ENCODE data around the gene TUBGCP6. TPM values are rescaled to one million over a fixed set of nuclear protein-coding genes. Genes with fewer than 3 reads are reported as not detected.

The TUBGCP6 gene
- total RNA-seq, 1 donor from 2014 or later, result 65.9 TPM

GRCh38 chr22:50202130-50202666 lies 42.6 kb downstream of the TUBGCP6 start:
- Mint-ChIP-seq H3K4me3 (peak overlapping the region; percentile 80), H3K36me3 (peaks cover 12% of the 10 kb centered on the region), H3K27ac (peak overlapping the region; percentile 35), H3K27me3 (ENCODE audit: low read depth) (no peaks in the 10 kb centered on the region), H3K4me1 (peaks cover 16% of the 10 kb centered on the region), H3K9me3 (peaks cover 6% of the 10 kb centered on the region)
- DNase-seq (ENCODE audit: low spot score in 2 of 2, unreplicated experiment in 2 of 2), result no peak
- TF ChIP-seq CTCF (IDR thresholded peaks at IDR 0.05; ENCODE audit: unreplicated experiment), result no peak

GRCh38 chr22:50201191-50202129 lies 43.4 kb downstream of the TUBGCP6 start:
- Mint-ChIP-seq H3K4me3 (peak overlapping the region; percentile 80), H3K27me3 (ENCODE audit: low read depth) (no peaks in the 10 kb centered on the region), H3K4me1 (peaks cover 16% of the 10 kb centered on the region), H3K36me3 (peaks cover 12% of the 10 kb centered on the region), H3K9me3 (peaks cover 6% of the 10 kb centered on the region), H3K27ac (peak overlapping the region; percentile 35)
- no peak for DNase-seq (ENCODE audit: low spot score in 2 of 2, unreplicated experiment in 2 of 2)
- no peak for TF ChIP-seq CTCF (IDR thresholded peaks at IDR 0.05; ENCODE audit: unreplicated experiment)

- Mint-ChIP-seq H3K36me3 (peaks cover 12% of the 10 kb centered on the region), H3K27ac (no peak within 1 kb of the TSS)
Measured at GRCh38 chr22:50200461-50201190, 44.2 kb downstream of the TUBGCP6 start, which contains the start of gene SELENOO. SELENOO (plus strand) TSS chr22:50201011; CDS start chr22:50201037, 26 bp downstream.

GRCh38 chr22:50199829-50200460 lies 44.9 kb downstream of the TUBGCP6 start:
- Mint-ChIP-seq H3K27ac (no peak overlapping the region), H3K9me3 (peaks cover 6% of the 10 kb centered on the region), H3K27me3 (ENCODE audit: low read depth) (no peaks in the 10 kb centered on the region), H3K36me3 (peaks cover 12% of the 10 kb centered on the region), H3K4me3 (peak overlapping the region; percentile 67), H3K4me1 (peaks cover 16% of the 10 kb centered on the region)
- no peak for DNase-seq (ENCODE audit: low spot score in 2 of 2, unreplicated experiment in 2 of 2)
- no peak for TF ChIP-seq CTCF (IDR thresholded peaks at IDR 0.05; ENCODE audit: unreplicated experiment)

More at GRCh38 chr22:50200461-50201190, 44.2 kb downstream of the TUBGCP6 start, which contains the start of gene SELENOO:
- Mint-ChIP-seq H3K27me3 (ENCODE audit: low read depth) (no peaks in the 10 kb centered on the region), H3K4me3 (peak within 1 kb of the TSS; percentile 80), H3K4me1 (peaks cover 16% of the 10 kb centered on the region), H3K9me3 (peaks cover 6% of the 10 kb centered on the region)
- no peak for TF ChIP-seq CTCF (IDR thresholded peaks at IDR 0.05; ENCODE audit: unreplicated experiment)
- peak; percentile 88 to 90 for DNase-seq (ENCODE audit: low spot score in 2 of 2, unreplicated experiment in 2 of 2)

GRCh38 chr22:50199251-50199721 lies 45.5 kb downstream of the TUBGCP6 start:
- H3K4me1 Mint-ChIP-seq, result peaks cover 16% of the 10 kb centered on the region
- peak overlapping the region; percentile 67 for H3K4me3 Mint-ChIP-seq
- DNase-seq (ENCODE audit: low spot score in 2 of 2, unreplicated experiment in 2 of 2), result no peak
- H3K27me3 Mint-ChIP-seq (ENCODE audit: low read depth), result no peaks in the 10 kb centered on the region
- TF ChIP-seq CTCF (IDR thresholded peaks at IDR 0.05; ENCODE audit: unreplicated experiment), result no peak
- H3K36me3 Mint-ChIP-seq, result peaks cover 12% of the 10 kb centered on the region
- H3K9me3 Mint-ChIP-seq, result peaks cover 6% of the 10 kb centered on the region
- H3K27ac Mint-ChIP-seq, result no peak overlapping the region

Data from mesothelial cell of epicardium (in vitro differentiated cells).